Caco-2 (cell line): ENCODE results near the gene GPSM1. TPM values are rescaled to one million over a fixed set of nuclear protein-coding genes. Genes with fewer than 3 reads are reported as not detected.

Experiments
- BruUV-seq: library from RNA; stranded (reverse); fragments of 400-500 nt; replicated peaks from 2 replicates; lab custom pipeline; 2021; lab: Mats Ljungman, UMichigan
- CTCF ChIA-PET: fragments of 300-600 bp; sonication (Branson Sonifier 250); formaldehyde crosslinking; loops from one replicate; lab custom pipeline; 2022; ENCODE audit warnings: antibody characterized with exemption; lab: Charles Lee
- POLR2A ChIA-PET: fragments of 300-600 bp; sonication (Branson Sonifier 250); formaldehyde crosslinking; loops from one replicate; lab custom pipeline; 2022; ENCODE audit warnings: antibody characterized with exemption; lab: Charles Lee
- DNase-seq, 2 experiments: peaks; one replicate each; pipeline versions ENCODE4 v3.0.0 to v3.0.0-alpha.2; 2020 to 2022
- H3K27me3 ChIP-seq: replicated peaks from 2 replicates; pipeline ENCODE4 v1.6.0; 2011; ENCODE audit warnings: low read length; ENCODE audit not compliant: control insufficient read depth, insufficient read depth
- H3K36me3 ChIP-seq: 2 replicates; pipeline ENCODE4 v1.5.1; 2011; ENCODE audit warnings: low read length; ENCODE audit not compliant: control insufficient read depth, insufficient read depth
- H3K4me1 ChIP-seq: fragments of 250-450 bp; sonication (Bioruptor Pico); 2 replicates; pipeline ENCODE4 v1.5.1; 2020; ENCODE audit warnings: mild to moderate bottlenecking
- H3K4me3 ChIP-seq: 2 replicates; pipeline ENCODE4 v1.5.1; 2011; ENCODE audit warnings: low read depth, mild to moderate bottlenecking, control low read depth, low read length
- H3K9me3 ChIP-seq: fragments of 250-450 bp; sonication (Bioruptor Pico); 2 replicates; pipeline ENCODE4 v1.5.1; 2020; ENCODE audit warnings: mild to moderate bottlenecking, moderate library complexity
- H3K27ac Mint-ChIP-seq: one replicate; pipeline ENCODE4 v1.8.0; 2022; ENCODE audit warnings: mixed read lengths; ENCODE audit not compliant: unreplicated experiment
- H3K27me3 Mint-ChIP-seq: one replicate; pipeline ENCODE4 v1.8.0; 2022; ENCODE audit warnings: mixed read lengths; ENCODE audit not compliant: insufficient read depth, unreplicated experiment
- H3K36me3 Mint-ChIP-seq: one replicate; pipeline ENCODE4 v1.8.0; 2022; ENCODE audit warnings: mild to moderate bottlenecking, mixed read lengths; ENCODE audit not compliant: insufficient read depth, unreplicated experiment
- H3K4me1 Mint-ChIP-seq: one replicate; pipeline ENCODE4 v1.8.0; 2022; ENCODE audit warnings: low read depth, mixed read lengths; ENCODE audit not compliant: unreplicated experiment
- H3K4me3 Mint-ChIP-seq: one replicate; pipeline ENCODE4 v1.8.0; 2022; ENCODE audit warnings: mild to moderate bottlenecking, moderate library complexity, mixed read lengths; ENCODE audit not compliant: unreplicated experiment
- H3K9me3 Mint-ChIP-seq: one replicate; pipeline ENCODE4 v1.8.0; 2022; ENCODE audit warnings: mixed read lengths; ENCODE audit not compliant: unreplicated experiment
- intact Hi-C: fragments of 100-400 bp; cut with micrococcal nuclease; formaldehyde crosslinking; loops from one replicate; pipeline ENCODE4 v1.10.0; 2022; ENCODE audit not compliant: unreplicated experiment
- total RNA-seq: library from RNA; stranded (reverse); gene quantifications from 2 replicates; pipeline ENCODE4 v1.2.3, GENCODE V29; 2022
- TF ChIP-seq, protein P1 (sequence below), 2 experiments: fragments of 200-600 bp in 1 of 2; IDR thresholded peaks; 1 replicate in 1 of 2; 2 replicates in 1 of 2; pipeline versions ENCODE4 v1.5.1 to v1.8.0; 2011 to 2022; ENCODE audit warnings: antibody characterized with exemption in 1 of 2, control low read depth in 1 of 2, inconsistent platforms in 1 of 2, low read depth in 1 of 2, low read length in 1 of 2, mild to moderate bottlenecking in 1 of 2, moderate library complexity in 1 of 2; ENCODE audit not compliant: insufficient read depth in 1 of 2, severe bottlenecking in 1 of 2, unreplicated experiment in 1 of 2

GPSM1 gene
- total RNA-seq, 1 experiment from 2014 or later, result 25.7 TPM

DNA sequence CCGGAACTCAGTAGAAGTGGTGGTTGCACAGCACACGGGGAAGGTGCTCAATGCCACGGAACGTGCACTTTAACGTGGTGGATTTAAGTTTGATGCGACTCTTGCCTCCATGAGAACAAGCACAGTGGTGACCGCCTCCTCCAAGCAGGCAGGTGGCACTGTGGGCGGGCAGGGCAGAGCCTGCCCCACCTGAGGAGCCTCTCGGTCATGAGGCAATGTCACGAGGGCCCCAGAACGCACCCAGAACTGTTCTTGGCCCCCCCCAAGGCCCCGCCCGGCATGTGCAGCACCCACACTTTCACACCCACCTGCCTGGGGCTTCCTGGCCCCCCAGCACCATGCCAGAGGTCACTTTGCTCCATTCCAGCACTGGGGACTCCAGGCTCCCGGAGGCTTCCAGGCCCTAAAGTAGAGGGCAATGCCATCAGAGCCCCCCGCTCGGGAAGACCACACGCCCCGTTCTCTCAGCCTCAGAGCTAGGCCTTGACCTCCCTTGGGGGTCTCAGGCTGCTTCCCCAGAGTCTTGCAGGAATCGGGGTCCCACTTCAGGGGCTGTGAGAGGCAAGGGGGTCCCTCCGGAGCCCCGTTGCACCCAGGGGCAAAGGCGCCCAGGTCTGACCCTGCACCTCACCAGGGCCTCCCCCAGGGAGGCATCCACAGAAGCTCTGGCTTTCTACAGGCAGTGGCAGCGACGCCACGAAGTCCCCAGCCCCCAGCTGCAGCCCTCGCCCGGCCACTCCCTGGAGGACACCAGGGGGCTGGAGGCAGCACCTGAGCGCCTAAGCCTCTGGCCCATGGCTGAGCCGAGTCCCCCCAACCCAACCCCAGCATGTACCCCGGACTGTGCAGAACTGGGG, 37.5 kb upstream of the GPSM1 start:
- intact Hi-C loops, result no loop called here
- Mint-ChIP-seq H3K27ac (no peak overlapping the region), H3K9me3 (no peaks in the 10 kb centered on the region), H3K27me3 (no peaks in the 10 kb centered on the region), H3K36me3 (no peaks in the 10 kb centered on the region), H3K4me1 (no peaks in the 10 kb centered on the region), H3K4me3 (no peak overlapping the region)
- no peaks in the 10 kb centered on the region for H3K27me3 ChIP-seq
- CTCF ChIA-PET, result no interaction called here
- no peaks in the 10 kb centered on the region for H3K36me3 ChIP-seq
- TF ChIP-seq, protein P1, sequence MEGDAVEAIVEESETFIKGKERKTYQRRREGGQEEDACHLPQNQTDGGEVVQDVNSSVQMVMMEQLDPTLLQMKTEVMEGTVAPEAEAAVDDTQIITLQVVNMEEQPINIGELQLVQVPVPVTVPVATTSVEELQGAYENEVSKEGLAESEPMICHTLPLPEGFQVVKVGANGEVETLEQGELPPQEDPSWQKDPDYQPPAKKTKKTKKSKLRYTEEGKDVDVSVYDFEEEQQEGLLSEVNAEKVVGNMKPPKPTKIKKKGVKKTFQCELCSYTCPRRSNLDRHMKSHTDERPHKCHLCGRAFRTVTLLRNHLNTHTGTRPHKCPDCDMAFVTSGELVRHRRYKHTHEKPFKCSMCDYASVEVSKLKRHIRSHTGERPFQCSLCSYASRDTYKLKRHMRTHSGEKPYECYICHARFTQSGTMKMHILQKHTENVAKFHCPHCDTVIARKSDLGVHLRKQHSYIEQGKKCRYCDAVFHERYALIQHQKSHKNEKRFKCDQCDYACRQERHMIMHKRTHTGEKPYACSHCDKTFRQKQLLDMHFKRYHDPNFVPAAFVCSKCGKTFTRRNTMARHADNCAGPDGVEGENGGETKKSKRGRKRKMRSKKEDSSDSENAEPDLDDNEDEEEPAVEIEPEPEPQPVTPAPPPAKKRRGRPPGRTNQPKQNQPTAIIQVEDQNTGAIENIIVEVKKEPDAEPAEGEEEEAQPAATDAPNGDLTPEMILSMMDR (IDR thresholded peaks at IDR 0.05; ENCODE audit: insufficient read depth in 1 of 2, low read depth in 1 of 2, low read length in 1 of 2, severe bottlenecking in 1 of 2, unreplicated experiment in 1 of 2), result no peak
- no peaks in the 10 kb centered on the region; the same call in 1 of the 2 replicates for H3K9me3 ChIP-seq
- POLR2A ChIA-PET, result no interaction called here
- no peak for DNase-seq
- H3K4me3 ChIP-seq, result no peak overlapping the region
- no peaks in the 10 kb centered on the region for H3K4me1 ChIP-seq
- no TSS peak for BruUV-seq

DNA sequence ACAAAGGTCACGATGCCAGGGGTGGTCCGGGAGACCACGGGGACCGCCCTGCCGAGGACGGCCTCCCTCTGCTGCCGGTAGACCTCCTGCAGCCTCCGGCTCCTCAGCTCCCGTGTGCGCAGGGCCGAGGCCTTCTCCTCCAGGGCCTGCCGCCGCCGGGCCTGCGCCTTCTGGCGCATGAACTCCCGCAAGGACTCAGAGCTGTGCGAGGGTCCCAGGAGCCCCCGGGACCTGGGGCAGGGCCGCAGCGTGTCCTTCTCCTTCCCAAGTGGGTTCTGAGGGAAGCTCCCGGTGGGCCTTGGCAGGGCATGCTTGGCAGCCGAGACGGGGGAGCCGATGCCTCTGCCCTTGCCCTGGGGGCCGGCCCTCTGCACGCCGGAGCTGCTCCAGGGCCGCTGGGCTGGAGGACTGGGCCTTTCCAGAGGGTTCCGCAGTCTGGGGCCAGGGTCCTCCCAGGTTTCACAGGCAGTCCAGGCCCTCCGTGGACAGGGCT, 36.8 kb upstream of the GPSM1 start:
- TF ChIP-seq, protein P1 (IDR thresholded peaks at IDR 0.05; ENCODE audit: insufficient read depth in 1 of 2, low read depth in 1 of 2, low read length in 1 of 2, severe bottlenecking in 1 of 2, unreplicated experiment in 1 of 2), result no peak
- Histone ChIP-seq H3K9me3 (no peaks in the 10 kb centered on the region; the same call in 1 of the 2 replicates), H3K4me3 (no peak overlapping the region), H3K27me3 (no peaks in the 10 kb centered on the region), H3K4me1 (peaks cover 7% of the 10 kb centered on the region), H3K36me3 (no peaks in the 10 kb centered on the region)
- intact Hi-C loops, result no loop called here
- Mint-ChIP-seq H3K9me3 (no peaks in the 10 kb centered on the region), H3K27ac (no peak overlapping the region), H3K4me3 (no peak overlapping the region), H3K36me3 (no peaks in the 10 kb centered on the region), H3K4me1 (no peaks in the 10 kb centered on the region), H3K27me3 (no peaks in the 10 kb centered on the region)
- POLR2A ChIA-PET, result no interaction called here
- no TSS peak for BruUV-seq
- CTCF ChIA-PET, result interaction anchor here (0.6 kb wide), 1 partner anchor 31 kb away, joined by 3 read pairs; no protein-coding TSS in a partner anchor
- DNase-seq, result no peak

DNA sequence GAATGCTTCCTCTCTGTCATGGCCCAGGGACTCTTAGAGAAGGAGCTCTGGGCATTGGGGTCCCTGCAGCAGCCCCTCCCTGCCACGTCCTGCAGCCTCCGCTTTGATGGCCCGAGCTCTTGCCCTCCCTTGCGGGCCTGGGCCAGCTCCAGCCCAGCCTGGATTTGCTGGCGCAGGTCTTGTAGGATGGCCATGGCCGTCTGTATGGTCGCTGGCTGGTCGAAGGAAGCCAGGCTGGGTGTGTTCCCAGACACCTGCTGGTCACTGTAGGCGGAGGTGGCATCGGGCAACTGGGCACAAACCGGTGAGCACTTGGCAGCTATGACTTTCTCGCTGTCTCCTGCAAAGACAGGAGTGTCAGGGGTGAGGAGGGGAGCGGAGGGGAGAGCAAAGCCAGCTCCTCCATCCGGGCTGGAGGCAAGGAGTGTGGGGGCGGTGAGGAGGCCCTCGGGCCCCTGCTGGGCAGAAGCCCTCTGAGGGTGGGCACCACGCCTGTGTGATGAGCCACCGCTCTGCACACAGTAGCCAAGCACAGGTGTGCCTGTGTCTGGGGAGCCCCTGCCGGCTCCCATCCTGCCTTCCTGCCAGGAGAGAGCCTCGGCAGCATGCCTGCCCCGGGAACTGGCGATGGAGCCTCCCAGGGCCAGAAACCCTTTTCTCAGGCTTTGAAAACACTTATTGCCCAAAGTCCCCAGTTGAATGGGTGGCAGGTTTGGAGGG, 35.9 kb upstream of the GPSM1 start:
- Histone ChIP-seq H3K4me3 (no peak overlapping the region), H3K36me3 (no peaks in the 10 kb centered on the region), H3K27me3 (no peaks in the 10 kb centered on the region), H3K4me1 (peaks cover 12% of the 10 kb centered on the region), H3K9me3 (no peaks in the 10 kb centered on the region; the same call in 1 of the 2 replicates)
- no peak overlapping the region for H3K27ac Mint-ChIP-seq
- no peaks in the 10 kb centered on the region for H3K9me3 Mint-ChIP-seq
- CTCF ChIA-PET, result interaction anchor here (0.6 kb wide), 1 partner anchor 32 kb away, joined by 3 read pairs; no protein-coding TSS in a partner anchor
- DNase-seq, result no peak
- no peaks in the 10 kb centered on the region for H3K4me1 Mint-ChIP-seq
- H3K4me3 Mint-ChIP-seq, result no peak overlapping the region
- intact Hi-C loops, result no loop called here
- H3K36me3 Mint-ChIP-seq, result no peaks in the 10 kb centered on the region
- TF ChIP-seq, protein P1 (IDR thresholded peaks at IDR 0.05; ENCODE audit: insufficient read depth in 1 of 2, low read depth in 1 of 2, low read length in 1 of 2, severe bottlenecking in 1 of 2, unreplicated experiment in 1 of 2), result no peak
- no TSS peak for BruUV-seq
- POLR2A ChIA-PET, result no interaction called here
- no peaks in the 10 kb centered on the region for H3K27me3 Mint-ChIP-seq
